H9 (cell line): ENCODE results near the gene RBM19. TPM values are rescaled to one million over a fixed set of nuclear protein-coding genes. Genes with fewer than 3 reads are reported as not detected.

Source experiments
- DNase-seq: peaks from one replicate; pipeline ENCODE4 v3.0.0-alpha.2; 2017
- H2AFZ ChIP-seq: one replicate; pipeline ENCODE4 v1.6.1; 2013; ENCODE audit warnings: mild to moderate bottlenecking, low read length, control low read depth, moderate library complexity
- H2AK5ac ChIP-seq: 2 replicates; pipeline ENCODE4 v1.6.1; 2013; ENCODE audit warnings: low read length, control low read depth, mixed read lengths; ENCODE audit not compliant: insufficient read length
- H2BK120ac ChIP-seq: one replicate; pipeline ENCODE4 v1.6.1; 2013; ENCODE audit warnings: low read depth, mild to moderate bottlenecking, low read length, control low read depth, inconsistent platforms; ENCODE audit not compliant: poor library complexity, severe bottlenecking
- H2BK12ac ChIP-seq: 2 replicates; pipeline ENCODE4 v1.6.1; 2013; ENCODE audit warnings: low read length, control low read depth, mixed read lengths, low read depth; ENCODE audit not compliant: insufficient read length
- H2BK15ac ChIP-seq: 2 replicates; pipeline ENCODE4 v1.6.1; 2013; ENCODE audit warnings: low read depth, low read length, control low read depth
- H2BK20ac ChIP-seq: one replicate; pipeline ENCODE4 v1.6.1; 2013; ENCODE audit warnings: low read depth, mild to moderate bottlenecking, low read length, control low read depth, inconsistent platforms; ENCODE audit not compliant: poor library complexity, severe bottlenecking
- H2BK5ac ChIP-seq: 2 replicates; pipeline ENCODE4 v1.6.1; 2013; ENCODE audit warnings: low read length, control low read depth, mixed read lengths; ENCODE audit not compliant: insufficient read length
- H3K14ac ChIP-seq: 2 replicates; pipeline ENCODE4 v1.6.1; 2013; ENCODE audit warnings: low read length, control low read depth; ENCODE audit not compliant: insufficient read depth
- H3K18ac ChIP-seq: 2 replicates; pipeline ENCODE4 v1.6.1; 2013; ENCODE audit warnings: low read depth, mild to moderate bottlenecking, mixed read lengths, low read length, control low read depth; ENCODE audit not compliant: insufficient read length
- H3K23ac ChIP-seq: 2 replicates; pipeline ENCODE4 v1.6.1; 2013; ENCODE audit warnings: low read length, control low read depth, mixed read lengths, low read depth; ENCODE audit not compliant: insufficient read length
- H3K23me2 ChIP-seq: 2 replicates; pipeline ENCODE4 v1.6.1; 2013; ENCODE audit warnings: low read depth, mild to moderate bottlenecking, mixed read lengths, low read length, control low read depth; ENCODE audit not compliant: insufficient read length, poor library complexity, severe bottlenecking
- H3K27ac ChIP-seq: 2 replicates; pipeline ENCODE4 v1.5.1; 2013; ENCODE audit warnings: low read length, control low read depth, mixed read lengths, low read depth; ENCODE audit not compliant: insufficient read length
- H3K27me3 ChIP-seq: 2 replicates; pipeline ENCODE4 v1.6.1; 2013; ENCODE audit warnings: low read length, control low read depth, inconsistent platforms; ENCODE audit not compliant: insufficient read depth
- H3K4ac ChIP-seq: 2 replicates; pipeline ENCODE4 v1.6.1; 2013; ENCODE audit warnings: low read depth, mild to moderate bottlenecking, control low read depth, inconsistent platforms, low read length, moderate library complexity
- H3K4me1 ChIP-seq: 2 replicates; pipeline ENCODE4 v1.6.1; 2013; ENCODE audit warnings: low read length, control low read depth, inconsistent platforms; ENCODE audit not compliant: insufficient read depth
- H3K4me2 ChIP-seq: 2 replicates; pipeline ENCODE4 v1.6.1; 2013; ENCODE audit warnings: low read length, control low read depth, mixed read lengths; ENCODE audit not compliant: insufficient read length, insufficient read depth
- H3K56ac ChIP-seq: 2 replicates; pipeline ENCODE4 v1.6.1; 2013; ENCODE audit warnings: low read depth, mild to moderate bottlenecking, mixed read lengths, low read length, control low read depth; ENCODE audit not compliant: insufficient read length
- H3K79me1 ChIP-seq: 2 replicates; pipeline ENCODE4 v1.6.1; 2013; ENCODE audit warnings: low read depth, mild to moderate bottlenecking, moderate library complexity, low read length, control low read depth, inconsistent platforms; ENCODE audit not compliant: insufficient read depth, poor library complexity, severe bottlenecking
- H3K79me2 ChIP-seq: 2 replicates; pipeline ENCODE4 v1.6.1; 2013; ENCODE audit warnings: low read length, control low read depth, inconsistent platforms; ENCODE audit not compliant: insufficient read depth
- H3K9ac ChIP-seq: 2 replicates; pipeline ENCODE4 v1.6.1; 2013; ENCODE audit warnings: low read length, control low read depth, mixed read lengths; ENCODE audit not compliant: insufficient read length; ENCODE audit errors: extremely low read depth
- H3K9me3 ChIP-seq: one replicate; pipeline ENCODE4 v1.6.1; 2013; ENCODE audit warnings: low read depth, low read length, inconsistent platforms; ENCODE audit not compliant: control insufficient read depth
- H3T11ph ChIP-seq: one replicate; pipeline ENCODE4 v1.6.1; 2013; ENCODE audit warnings: mild to moderate bottlenecking, low read length, control low read depth, inconsistent platforms
- H4K20me1 ChIP-seq: one replicate; pipeline ENCODE4 v1.6.1; 2013; ENCODE audit not compliant: control insufficient read depth, insufficient read length, insufficient read depth
- H4K5ac ChIP-seq: 2 replicates; pipeline ENCODE4 v1.6.1; 2013; ENCODE audit warnings: low read depth, mild to moderate bottlenecking, mixed read lengths, low read length, control low read depth; ENCODE audit not compliant: insufficient read length
- H4K8ac ChIP-seq: replicated peaks from 2 replicates; pipeline ENCODE4 v1.6.1; 2013; ENCODE audit warnings: low read length, control low read depth, mixed read lengths, low read depth; ENCODE audit not compliant: insufficient read length
- H4K91ac ChIP-seq: 2 replicates; pipeline ENCODE4 v1.6.1; 2013; ENCODE audit warnings: low read depth, mild to moderate bottlenecking, moderate library complexity, mixed read lengths, low read length, control low read depth; ENCODE audit not compliant: insufficient read length
- H3K27ac Mint-ChIP-seq, 3 experiments: 2 replicates in 2 of 3; 3 replicates in 1 of 3; pipeline ENCODE4 v1.8.0; 2020 to 2021; ENCODE audit warnings: mixed read lengths in 3 of 3, mild to moderate bottlenecking in 1 of 3, moderate library complexity in 1 of 3
- H3K27me3 Mint-ChIP-seq: 2 replicates; pipeline ENCODE4 v1.8.0; 2021; ENCODE audit warnings: low read depth, mild to moderate bottlenecking, moderate library complexity, mixed read lengths
- H3K36me3 Mint-ChIP-seq, 3 experiments: 2 replicates in 2 of 3; 3 replicates in 1 of 3; pipeline ENCODE4 v1.8.0; 2020 to 2021; ENCODE audit warnings: low read depth in 3 of 3, mixed read lengths in 3 of 3; ENCODE audit not compliant: insufficient read depth in 1 of 3
- H3K4me1 Mint-ChIP-seq, 2 experiments: 2 replicates each; pipeline ENCODE4 v1.8.0; 2020; ENCODE audit warnings: mixed read lengths in 2 of 2
- H3K4me3 Mint-ChIP-seq, 2 experiments: 2 replicates in 1 of 2; 3 replicates in 1 of 2; pipeline ENCODE4 v1.8.0; 2020 to 2021; ENCODE audit warnings: mild to moderate bottlenecking in 2 of 2, mixed read lengths in 2 of 2, moderate library complexity in 1 of 2
- H3K9me3 Mint-ChIP-seq, 2 experiments: 2 replicates in 1 of 2; 3 replicates in 1 of 2; pipeline ENCODE4 v1.8.0; 2020; ENCODE audit warnings: mild to moderate bottlenecking in 2 of 2, mixed read lengths in 2 of 2, moderate library complexity in 1 of 2
- CTCF ChIP-seq: fragments of 200-600 bp; sonication (generic); conservative IDR thresholded peaks from 3 replicates; pipeline ENCODE4 v1.8.0; 2021; ENCODE audit warnings: antibody characterized with exemption, mild to moderate bottlenecking
- WGBS: extraction: QIAGEN DNeasy Blood & Tissue Kit; methylation state at CpG from one replicate; pipeline ENCODE4 v1.1.7; 2013; ENCODE audit warnings: missing lambda C conversion rate, low lambda C conversion rate, mixed read lengths; ENCODE audit not compliant: insufficient read length; ENCODE audit errors: extremely low coverage; 5-methylcytosine and 5-hydroxymethylcytosine counted together
- total RNA-seq: library from RNA; stranded (reverse); gene quantifications from 2 replicates; pipeline ENCODE4 v1.2.1, GENCODE V29; 2021

Gene RBM19
- total RNA-seq, 1 experiment from 2014 or later, result 32.2 TPM

GRCh38 chr12:113786107-113786506 lies 180.0 kb downstream of the RBM19 start:
- Histone ChIP-seq H3K27ac (no peak overlapping the region), H2BK5ac (no peak overlapping the region), H3K23ac (no peak overlapping the region), H2BK120ac (no peak overlapping the region), H4K8ac (no peak overlapping the region), H4K5ac (no peak overlapping the region), H2AK5ac (no peak overlapping the region), H3K56ac (no peak overlapping the region), H2BK12ac (no peak overlapping the region), H3K4ac (no peak overlapping the region), H3T11ph (no peak overlapping the region), H3K79me1 (no peaks in the 10 kb centered on the region), H3K9ac (no peak overlapping the region), H3K4me1 (no peaks in the 10 kb centered on the region), H3K79me2 (no peaks in the 10 kb centered on the region), H2BK15ac (no peak overlapping the region), H2BK20ac (no peak overlapping the region), H4K20me1 (no peaks in the 10 kb centered on the region), H3K23me2 (no peaks in the 10 kb centered on the region), H2AFZ (no peak overlapping the region), H3K9me3 (no peaks in the 10 kb centered on the region), H3K27me3 (no peaks in the 10 kb centered on the region), H3K4me2 (no peak overlapping the region), H3K14ac (no peak overlapping the region), H3K18ac (no peak overlapping the region), H4K91ac (no peak overlapping the region)
- TF ChIP-seq CTCF, result peak; percentile 44; the same call in 2 of the 3 replicates
- Mint-ChIP-seq H3K9me3 (peaks cover 4 to 19% of the 10 kb centered on the region in 2 experiments; a peak in 3 of 5 replicates), H3K27me3 (peaks cover 41% of the 10 kb centered on the region), H3K36me3 (peaks cover 0 to 7% (median 2%) of the 10 kb centered on the region in 3 experiments; a peak in 3 of 7 replicates), H3K27ac (no peak overlapping the region), H3K4me3 (no peak overlapping the region), H3K4me1 (peaks cover 9 to 17% of the 10 kb centered on the region in 2 experiments)
- no CpG with 5 or more reads among the region's 2 CpGs for WGBS
- DNase-seq, result no peak
